Type B pancreatic cell (in vitro differentiated cells): ENCODE results near the gene ABHD6. TPM values are rescaled to one million over a fixed set of nuclear protein-coding genes. Genes with fewer than 3 reads are reported as not detected.
"Not testable (repeated sequence)": the region's sequence is repeated elsewhere in the genome, so short reads cannot be mapped to it uniquely, and the experiment has no call there.

Source experiments
- DNase-seq: peaks from one replicate; pipeline ENCODE4 v3.0.0; 2021; ENCODE audit warnings: mixed read lengths; ENCODE audit not compliant: unreplicated experiment; ENCODE audit errors: extremely low spot score
- H3K27ac Mint-ChIP-seq: 2 replicates; pipeline ENCODE4 v1.8.0; 2021; ENCODE audit warnings: mild to moderate bottlenecking, mixed read lengths
- H3K27me3 Mint-ChIP-seq: 2 replicates; pipeline ENCODE4 v1.8.0; 2021; ENCODE audit warnings: mixed read lengths
- H3K36me3 Mint-ChIP-seq: 2 replicates; pipeline ENCODE4 v1.8.0; 2021; ENCODE audit warnings: mixed read lengths
- H3K4me1 Mint-ChIP-seq: one replicate; pipeline ENCODE4 v1.8.0; 2021; ENCODE audit warnings: mixed read lengths; ENCODE audit not compliant: unreplicated experiment
- H3K4me3 Mint-ChIP-seq: 2 replicates; pipeline ENCODE4 v1.8.0; 2021; ENCODE audit warnings: mild to moderate bottlenecking, mixed read lengths
- H3K9me3 Mint-ChIP-seq: 2 replicates; pipeline ENCODE4 v1.8.0; 2021; ENCODE audit warnings: mixed read lengths
- total RNA-seq: library from RNA; stranded (reverse); gene quantifications from 2 replicates; pipeline ENCODE4 v1.2.1, GENCODE V29; 2021; ENCODE audit warnings: low replicate concordance
- TF ChIP-seq, protein P1 (sequence below): fragments of 200-600 bp; sonication (generic); conservative IDR thresholded peaks from 2 replicates; pipeline ENCODE4 v1.5.0; 2021; ENCODE audit warnings: antibody characterized with exemption, mild to moderate bottlenecking

The ABHD6 gene
- total RNA-seq, 1 donor from 2014 or later: 15.7 TPM

DNA sequence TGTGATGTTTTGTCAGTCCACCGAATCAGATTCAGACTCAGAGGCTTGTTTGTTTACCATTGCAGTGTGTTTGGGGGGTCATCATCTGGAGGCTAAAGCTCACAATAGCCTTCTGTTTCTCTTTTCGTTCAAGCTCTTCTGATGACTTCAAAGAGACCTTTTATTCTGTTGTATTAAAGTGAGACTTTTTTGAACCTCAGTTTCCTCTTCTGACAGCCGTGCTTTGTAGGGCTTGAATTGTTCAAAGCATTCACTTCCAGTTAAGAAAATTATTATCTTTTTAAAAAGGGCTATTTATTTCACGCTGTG lies 96.4 kb downstream of the ABHD6 start:
- H3K9me3 Mint-ChIP-seq: no peaks in the 10 kb centered on the region
- peaks cover 25% of the 10 kb centered on the region for H3K4me1 Mint-ChIP-seq
- DNase-seq: no peak
- H3K36me3 Mint-ChIP-seq: peaks cover 2% of the 10 kb centered on the region
- TF ChIP-seq, protein P1, sequence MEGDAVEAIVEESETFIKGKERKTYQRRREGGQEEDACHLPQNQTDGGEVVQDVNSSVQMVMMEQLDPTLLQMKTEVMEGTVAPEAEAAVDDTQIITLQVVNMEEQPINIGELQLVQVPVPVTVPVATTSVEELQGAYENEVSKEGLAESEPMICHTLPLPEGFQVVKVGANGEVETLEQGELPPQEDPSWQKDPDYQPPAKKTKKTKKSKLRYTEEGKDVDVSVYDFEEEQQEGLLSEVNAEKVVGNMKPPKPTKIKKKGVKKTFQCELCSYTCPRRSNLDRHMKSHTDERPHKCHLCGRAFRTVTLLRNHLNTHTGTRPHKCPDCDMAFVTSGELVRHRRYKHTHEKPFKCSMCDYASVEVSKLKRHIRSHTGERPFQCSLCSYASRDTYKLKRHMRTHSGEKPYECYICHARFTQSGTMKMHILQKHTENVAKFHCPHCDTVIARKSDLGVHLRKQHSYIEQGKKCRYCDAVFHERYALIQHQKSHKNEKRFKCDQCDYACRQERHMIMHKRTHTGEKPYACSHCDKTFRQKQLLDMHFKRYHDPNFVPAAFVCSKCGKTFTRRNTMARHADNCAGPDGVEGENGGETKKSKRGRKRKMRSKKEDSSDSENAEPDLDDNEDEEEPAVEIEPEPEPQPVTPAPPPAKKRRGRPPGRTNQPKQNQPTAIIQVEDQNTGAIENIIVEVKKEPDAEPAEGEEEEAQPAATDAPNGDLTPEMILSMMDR: no peak
- peak overlapping the region; percentile 71 for H3K27ac Mint-ChIP-seq
- H3K4me3 Mint-ChIP-seq: peak overlapping the region; percentile 100
- peaks cover 3% of the 10 kb centered on the region for H3K27me3 Mint-ChIP-seq

DNA sequence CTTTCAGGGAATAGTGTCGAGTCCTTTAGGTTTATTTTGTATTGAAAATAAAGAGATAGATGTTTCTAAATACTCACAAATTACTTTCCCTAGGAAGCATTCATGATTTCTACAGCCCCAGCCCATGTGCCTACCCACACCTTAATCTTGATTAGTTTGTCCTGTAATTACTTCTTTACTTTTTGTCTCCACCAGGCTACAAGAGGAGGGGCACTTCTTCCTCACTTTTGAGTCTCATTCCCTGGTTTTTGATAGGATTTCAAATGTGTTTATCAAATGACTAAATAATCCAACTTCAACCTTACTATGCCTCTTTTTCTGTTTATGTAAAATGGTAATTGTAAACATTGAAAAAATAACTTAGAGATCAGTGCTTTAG lies 96.9 kb downstream of the ABHD6 start:
- no peak for DNase-seq
- Mint-ChIP-seq H3K27me3 (peaks cover 3% of the 10 kb centered on the region), H3K4me3 (peak overlapping the region; percentile 100), H3K4me1 (peaks cover 25% of the 10 kb centered on the region), H3K9me3 (no peaks in the 10 kb centered on the region), H3K27ac (peak overlapping the region; percentile 19), H3K36me3 (peaks cover 4% of the 10 kb centered on the region)
- TF ChIP-seq, protein P1: no peak

DNA sequence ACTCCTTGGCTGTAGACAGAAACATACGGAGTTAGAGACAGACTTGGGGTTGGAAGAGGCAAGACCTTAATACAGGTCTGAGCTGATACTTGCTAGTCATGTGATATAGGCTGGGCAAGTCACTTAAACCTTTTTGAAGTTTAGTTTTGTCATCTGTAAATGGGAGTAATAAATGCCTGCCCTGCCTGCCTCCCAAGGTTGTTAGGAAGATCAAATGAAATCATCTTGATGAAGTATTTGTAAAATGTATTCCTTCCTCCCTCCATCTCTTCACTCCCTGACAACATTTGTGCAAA lies 98.0 kb downstream of the ABHD6 start:
- Mint-ChIP-seq H3K27ac (peak overlapping the region; percentile 40), H3K9me3 (no peaks in the 10 kb centered on the region), H3K27me3 (peaks cover 3% of the 10 kb centered on the region), H3K36me3 (peaks cover 4% of the 10 kb centered on the region), H3K4me1 (peaks cover 24% of the 10 kb centered on the region), H3K4me3 (peak overlapping the region; percentile 12)
- TF ChIP-seq, protein P1: no peak
- DNase-seq: no peak

DNA sequence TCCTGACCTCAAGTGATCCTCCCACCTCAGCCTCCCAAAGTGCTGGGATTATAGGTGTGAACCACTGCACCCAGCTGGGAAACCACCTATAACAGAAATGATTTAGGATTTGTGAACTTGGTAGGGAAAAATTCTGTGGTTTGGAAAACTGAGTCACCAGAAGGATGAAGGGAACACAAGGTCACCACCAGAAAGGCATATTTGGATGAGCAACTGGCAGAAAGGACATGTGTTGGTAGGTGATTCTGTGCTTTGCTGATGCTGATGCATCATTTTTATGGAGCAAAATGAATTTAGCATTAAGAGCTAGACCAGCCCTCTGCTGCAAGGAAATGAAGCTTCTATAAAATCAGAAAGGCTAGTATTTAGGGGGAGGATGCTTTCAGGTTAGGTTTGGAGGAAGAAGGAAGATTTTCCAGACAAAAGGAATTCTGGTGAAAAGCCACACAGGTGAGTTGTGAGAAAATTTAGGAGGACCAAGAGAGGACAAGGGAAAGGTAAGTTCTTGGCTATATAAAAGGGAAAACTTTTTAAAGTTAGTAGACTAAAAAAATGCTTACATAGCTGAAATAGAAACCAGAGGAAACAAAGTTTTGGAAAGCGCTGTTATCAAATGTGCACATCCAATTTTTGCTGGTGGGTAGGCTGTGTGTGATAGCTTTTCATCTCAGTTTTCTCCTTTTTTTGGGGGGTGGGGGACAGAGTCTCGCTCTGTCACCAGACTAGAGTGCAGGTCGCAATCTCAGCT lies 98.7 kb downstream of the ABHD6 start:
- DNase-seq: no peak
- Mint-ChIP-seq H3K9me3 (no peaks in the 10 kb centered on the region), H3K4me1 (peaks cover 20% of the 10 kb centered on the region), H3K27me3 (no peaks in the 10 kb centered on the region), H3K36me3 (peaks cover 9% of the 10 kb centered on the region), H3K4me3 (no peak overlapping the region), H3K27ac (no peak overlapping the region)
- TF ChIP-seq, protein P1: no peak

DNA sequence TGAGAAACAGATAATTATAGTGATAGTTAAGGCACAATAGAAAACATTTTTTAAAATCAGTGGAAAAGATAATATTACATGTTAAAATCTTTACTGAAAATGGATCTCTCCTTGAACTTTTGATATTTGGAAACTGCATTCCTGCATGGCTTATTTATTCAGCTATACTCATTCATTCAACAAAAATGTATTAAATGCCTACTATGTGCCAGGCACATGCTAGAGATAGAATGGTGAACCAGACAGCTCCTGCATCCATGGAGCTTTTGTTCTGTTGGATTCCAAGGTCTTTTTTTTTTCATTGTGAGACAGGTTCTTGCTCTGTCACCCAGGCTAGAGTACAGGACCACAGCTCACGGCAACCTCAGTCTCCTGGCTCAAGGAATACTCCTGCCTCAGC lies 99.6 kb downstream of the ABHD6 start:
- Mint-ChIP-seq H3K27ac (no peak overlapping the region), H3K9me3 (no peaks in the 10 kb centered on the region), H3K4me1 (peaks cover 20% of the 10 kb centered on the region), H3K4me3 (no peak overlapping the region), H3K27me3 (no peaks in the 10 kb centered on the region), H3K36me3 (peaks cover 9% of the 10 kb centered on the region)
- no peak for DNase-seq
- TF ChIP-seq, protein P1: no peak

DNA sequence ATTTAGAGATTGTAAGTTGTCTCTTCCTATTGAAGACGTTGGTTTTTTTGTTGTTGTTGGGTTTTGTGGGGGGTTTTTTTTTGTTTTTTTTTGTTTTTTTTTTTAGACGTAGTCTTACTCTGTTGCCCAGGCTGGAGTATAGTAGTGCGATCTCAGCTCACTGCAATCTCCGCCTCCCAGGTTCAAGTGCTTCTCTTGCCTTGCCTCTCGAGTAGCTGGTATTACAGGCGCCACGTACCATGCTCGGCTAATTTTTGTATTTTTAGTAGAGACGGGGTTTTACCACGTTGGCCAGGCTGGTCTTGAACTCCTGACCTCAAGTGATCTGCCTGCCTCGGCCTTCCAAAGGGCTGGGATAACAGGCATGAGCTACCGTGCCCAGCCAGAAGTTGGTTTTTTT lies 101.6 kb downstream of the ABHD6 start:
- peaks cover 11% of the 10 kb centered on the region for H3K4me1 Mint-ChIP-seq
- not testable (repeated sequence) for H3K4me3 Mint-ChIP-seq, DNase-seq, H3K36me3 Mint-ChIP-seq, H3K9me3 Mint-ChIP-seq, H3K27ac Mint-ChIP-seq, H3K27me3 Mint-ChIP-seq
